MG63 (cell line): ENCODE measurements around the gene MEP1A. TPM values are rescaled to one million over a fixed set of nuclear protein-coding genes. Genes with fewer than 3 reads are reported as not detected.
"Not testable (repeated sequence)": the region's sequence is repeated elsewhere in the genome, so short reads cannot be mapped to it uniquely, and the experiment has no call there.

Experiments used
- DNase-seq: peaks from one replicate; pipeline ENCODE4 v3.0.0-alpha.2; 2020
- H3K27me3 ChIP-seq: fragments of 250-450 bp; sonication (Bioruptor Pico); 2 replicates; pipeline ENCODE4 v1.5.1; 2020; ENCODE audit warnings: mild to moderate bottlenecking, moderate library complexity
- H3K36me3 ChIP-seq: fragments of 250-450 bp; sonication (Bioruptor Pico); 2 replicates; pipeline ENCODE4 v1.5.1; 2020; ENCODE audit warnings: mild to moderate bottlenecking, moderate library complexity
- H3K4me3 ChIP-seq: fragments of 250-450 bp; sonication (Bioruptor Pico); 2 replicates; pipeline ENCODE4 v1.5.1; 2020; ENCODE audit warnings: mild to moderate bottlenecking, moderate library complexity
- H3K9me3 ChIP-seq: fragments of 250-450 bp; sonication (Bioruptor Pico); 2 replicates; pipeline ENCODE4 v1.5.1; 2020; ENCODE audit warnings: mild to moderate bottlenecking, moderate library complexity
- total RNA-seq: library from RNA; depleted of rRNA; stranded (reverse); fragments of >200 nt; shearing (Covaris generic); gene quantifications from 2 replicates; pipeline ENCODE4 v1.2.3, GENCODE V29; 2014; ENCODE audit warnings: low replicate concordance; rRNA removed

Gene MEP1A, protein sequence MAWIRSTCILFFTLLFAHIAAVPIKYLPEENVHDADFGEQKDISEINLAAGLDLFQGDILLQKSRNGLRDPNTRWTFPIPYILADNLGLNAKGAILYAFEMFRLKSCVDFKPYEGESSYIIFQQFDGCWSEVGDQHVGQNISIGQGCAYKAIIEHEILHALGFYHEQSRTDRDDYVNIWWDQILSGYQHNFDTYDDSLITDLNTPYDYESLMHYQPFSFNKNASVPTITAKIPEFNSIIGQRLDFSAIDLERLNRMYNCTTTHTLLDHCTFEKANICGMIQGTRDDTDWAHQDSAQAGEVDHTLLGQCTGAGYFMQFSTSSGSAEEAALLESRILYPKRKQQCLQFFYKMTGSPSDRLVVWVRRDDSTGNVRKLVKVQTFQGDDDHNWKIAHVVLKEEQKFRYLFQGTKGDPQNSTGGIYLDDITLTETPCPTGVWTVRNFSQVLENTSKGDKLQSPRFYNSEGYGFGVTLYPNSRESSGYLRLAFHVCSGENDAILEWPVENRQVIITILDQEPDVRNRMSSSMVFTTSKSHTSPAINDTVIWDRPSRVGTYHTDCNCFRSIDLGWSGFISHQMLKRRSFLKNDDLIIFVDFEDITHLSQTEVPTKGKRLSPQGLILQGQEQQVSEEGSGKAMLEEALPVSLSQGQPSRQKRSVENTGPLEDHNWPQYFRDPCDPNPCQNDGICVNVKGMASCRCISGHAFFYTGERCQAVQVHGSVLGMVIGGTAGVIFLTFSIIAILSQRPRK
- total RNA-seq, result not detected in 2 replicates

DNA sequence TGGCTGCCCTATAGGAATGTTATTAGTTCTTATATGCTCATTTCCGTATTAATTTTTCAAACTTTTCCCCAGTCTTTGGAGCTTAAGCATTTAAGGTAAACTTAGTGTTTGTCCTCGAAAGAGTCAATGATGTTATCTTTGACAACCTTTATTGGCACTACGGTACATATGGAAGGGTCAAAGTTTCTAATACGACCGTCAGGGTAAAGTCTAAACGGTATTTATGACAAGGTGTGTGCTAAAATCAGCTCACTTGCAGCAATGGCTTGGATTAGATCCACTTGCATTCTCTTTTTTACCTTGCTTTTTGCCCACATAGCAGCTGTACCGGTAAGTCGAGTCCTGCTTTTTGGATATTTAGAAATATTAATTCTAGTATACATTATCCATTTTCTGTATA, at the start of gene MEP1A:
Gene MEP1A (plus strand): TSS at position 252 of the 400 bp plus-strand sequence. CDS start 10 bp downstream, at position 262.
- H3K4me3 ChIP-seq, result no peak within 1 kb of the TSS
- DNase-seq, result no peak

DNA sequence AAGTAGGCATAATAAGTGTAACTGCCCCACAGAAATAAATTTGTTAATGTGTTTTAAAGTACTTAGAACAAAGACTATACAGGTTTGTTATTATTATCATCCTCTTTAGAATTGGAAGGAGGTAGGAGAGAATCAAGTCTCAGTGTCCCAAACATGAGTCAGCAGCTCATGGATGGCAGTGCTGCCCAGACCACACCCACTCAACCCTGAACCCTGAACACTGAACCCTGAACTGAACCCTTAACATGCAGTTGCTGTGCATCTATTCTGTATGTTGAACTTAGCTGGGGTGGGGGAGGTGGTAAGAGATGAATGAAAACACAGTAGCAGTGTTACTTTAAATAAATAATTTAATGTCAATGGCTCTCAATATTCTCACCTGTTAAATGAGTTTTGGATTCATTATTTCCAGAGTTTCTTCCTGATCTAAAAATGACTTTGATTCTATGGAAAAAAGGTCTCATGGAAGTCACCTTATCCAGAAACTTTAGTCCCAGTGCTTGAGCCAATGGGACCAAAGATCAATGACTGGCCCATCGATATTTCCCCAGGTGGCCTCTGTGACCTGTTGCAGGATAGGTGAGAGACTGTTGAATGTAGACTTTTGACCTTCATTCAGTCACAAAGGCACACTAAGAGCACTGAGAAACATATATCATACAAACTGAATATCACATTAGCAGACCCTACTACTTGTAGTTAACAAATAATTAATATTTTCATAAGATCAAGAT, 49.6 kb upstream of the MEP1A start:
- H3K27me3 ChIP-seq, result no peaks in the 10 kb centered on the region
- H3K36me3 ChIP-seq, result no peaks in the 10 kb centered on the region
- H3K4me3 ChIP-seq, result no peak overlapping the region
- H3K9me3 ChIP-seq, result no peaks in the 10 kb centered on the region
- DNase-seq, result no peak

More for the DNA sequence above, at the start of gene MEP1A:
- Histone ChIP-seq H3K9me3 (no peaks in the 10 kb centered on the region), H3K36me3 (no peaks in the 10 kb centered on the region), H3K27me3 (no peaks in the 10 kb centered on the region)

DNA sequence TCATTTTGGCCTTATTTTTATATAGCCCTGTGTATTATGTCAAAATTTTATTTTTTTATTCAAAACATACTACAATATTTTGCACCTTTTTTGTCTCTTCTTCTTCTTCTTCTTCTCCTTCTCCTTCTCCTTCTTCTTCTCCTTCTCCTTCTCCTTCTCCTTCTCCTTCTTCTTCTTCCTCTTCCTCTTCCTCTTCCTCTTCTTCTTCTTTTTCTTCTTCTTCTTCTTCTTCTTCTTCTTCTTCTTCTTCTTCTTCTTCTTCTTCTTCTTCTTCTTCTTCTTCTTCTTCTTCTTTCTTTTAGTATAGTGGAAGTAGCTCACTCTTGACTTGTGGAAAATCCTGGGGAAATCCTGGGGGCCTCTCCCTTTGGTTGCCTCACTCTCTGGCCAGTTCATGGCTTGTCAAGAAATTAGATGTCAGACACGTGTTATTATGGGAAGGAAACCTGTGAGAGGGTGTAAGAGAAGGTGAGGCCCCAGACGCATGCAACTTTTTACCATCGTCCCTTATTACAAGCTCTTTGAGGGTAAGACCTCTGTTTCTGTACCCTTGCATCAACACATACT, 48.9 kb upstream of the MEP1A start:
- H3K9me3 ChIP-seq, DNase-seq, H3K27me3 ChIP-seq, H3K4me3 ChIP-seq, H3K36me3 ChIP-seq: not testable (repeated sequence)

DNA sequence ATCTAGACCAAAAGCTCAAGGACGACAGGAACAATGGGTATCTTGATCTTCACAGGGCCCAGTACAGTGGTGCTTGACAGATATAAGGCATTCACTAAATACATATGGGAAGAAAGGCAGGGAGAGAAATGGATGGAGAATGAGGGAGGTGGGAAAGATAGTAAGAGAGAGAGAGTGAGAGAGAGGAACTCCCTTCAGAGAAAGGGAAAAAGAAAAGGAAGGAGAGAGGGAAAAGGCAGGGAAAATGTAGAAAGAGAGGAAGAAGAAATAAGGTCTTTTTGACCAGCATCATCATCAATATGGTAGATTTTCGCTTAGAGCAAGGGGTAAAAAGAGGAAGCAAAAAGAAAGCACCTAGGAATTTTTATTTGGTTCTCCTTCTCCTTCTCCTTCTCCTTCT, 47.2 kb upstream of the MEP1A start:
- H3K4me3 ChIP-seq, result no peak overlapping the region
- no peaks in the 10 kb centered on the region for H3K27me3 ChIP-seq
- DNase-seq, result no peak
- no peaks in the 10 kb centered on the region for H3K9me3 ChIP-seq
- no peaks in the 10 kb centered on the region for H3K36me3 ChIP-seq

DNA sequence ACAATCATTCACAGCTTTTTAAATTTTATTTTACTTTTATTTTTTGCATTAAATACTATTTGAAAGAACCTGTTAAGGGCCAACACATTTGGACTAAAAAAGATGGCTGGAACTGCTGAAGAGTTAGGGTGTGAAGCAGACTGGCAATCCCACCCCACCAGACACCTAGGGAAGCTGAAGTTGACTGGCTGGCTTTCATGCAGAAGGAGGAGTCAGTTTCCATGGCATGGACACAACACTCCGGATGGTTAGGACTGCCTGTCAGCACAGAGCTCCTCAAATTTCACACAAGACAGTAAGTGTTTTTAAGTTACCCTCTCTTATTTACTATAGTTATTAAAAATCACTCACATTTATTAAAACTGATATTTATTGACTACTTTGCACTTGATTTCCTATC, 46.5 kb upstream of the MEP1A start, which contains the start of gene ANKRD66:
Gene ANKRD66 (plus strand): TSS at position 238 of the 400 bp plus-strand sequence. CDS start 5,016 bp downstream, outside the sequence.
- no peak within 1 kb of the TSS for H3K4me3 ChIP-seq
- DNase-seq, result no peak
- no peaks in the 10 kb centered on the region for H3K36me3 ChIP-seq
- no peaks in the 10 kb centered on the region for H3K27me3 ChIP-seq
- H3K9me3 ChIP-seq, result no peaks in the 10 kb centered on the region

DNA sequence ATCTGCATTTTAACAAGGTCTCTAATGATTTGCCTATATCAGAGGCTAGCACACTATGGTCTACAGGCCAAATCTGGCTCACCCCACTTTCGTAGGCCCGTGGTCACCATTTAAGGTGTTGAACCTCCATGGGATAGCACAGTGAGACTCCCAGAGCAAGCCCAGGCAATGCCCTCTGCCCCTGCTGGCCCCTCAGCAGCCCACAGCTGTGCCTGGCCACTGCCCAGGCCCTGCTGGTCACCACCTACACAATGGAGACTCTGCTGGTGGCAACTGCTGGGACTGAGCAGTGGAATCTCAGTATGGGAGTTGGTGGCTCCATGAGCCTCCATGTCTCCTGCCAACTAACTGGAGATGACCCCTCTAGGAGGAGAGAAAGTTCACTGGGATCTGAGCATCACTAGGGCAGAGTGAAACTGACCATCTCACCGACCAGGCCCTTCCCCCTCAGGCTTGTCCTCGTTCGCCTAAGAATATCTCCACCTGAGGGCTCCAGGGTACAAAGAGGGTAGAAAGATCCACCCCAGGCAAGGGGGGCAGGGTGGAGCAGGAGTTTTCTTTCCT, 44.2 kb upstream of the MEP1A start:
- no peaks in the 10 kb centered on the region for H3K27me3 ChIP-seq
- no peaks in the 10 kb centered on the region for H3K9me3 ChIP-seq
- no peaks in the 10 kb centered on the region for H3K36me3 ChIP-seq
- H3K4me3 ChIP-seq, result no peak overlapping the region
- no peak for DNase-seq

DNA sequence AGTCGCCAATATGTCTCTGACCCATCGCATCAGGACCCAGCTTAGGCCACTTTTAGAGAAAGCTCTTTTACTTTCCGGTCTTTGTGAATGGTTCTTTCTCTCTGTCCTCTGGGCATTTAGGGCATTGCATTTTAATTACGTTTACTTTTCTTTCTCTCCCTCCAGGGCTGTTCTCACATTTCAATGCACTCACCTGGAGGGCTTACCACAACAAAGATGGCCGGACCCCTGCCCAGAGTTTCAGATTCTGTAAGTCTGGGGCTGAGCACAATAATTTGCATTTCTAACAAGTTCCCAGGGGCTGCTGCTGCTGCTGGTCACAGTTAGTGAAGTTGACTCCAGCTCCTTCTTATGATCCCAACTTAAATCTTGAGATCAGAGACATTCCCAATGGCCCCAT, 43.5 kb upstream of the MEP1A start:
- DNase-seq, result no peak
- no peaks in the 10 kb centered on the region for H3K27me3 ChIP-seq
- H3K4me3 ChIP-seq, result no peak overlapping the region
- H3K36me3 ChIP-seq, result no peaks in the 10 kb centered on the region
- H3K9me3 ChIP-seq, result no peaks in the 10 kb centered on the region

DNA sequence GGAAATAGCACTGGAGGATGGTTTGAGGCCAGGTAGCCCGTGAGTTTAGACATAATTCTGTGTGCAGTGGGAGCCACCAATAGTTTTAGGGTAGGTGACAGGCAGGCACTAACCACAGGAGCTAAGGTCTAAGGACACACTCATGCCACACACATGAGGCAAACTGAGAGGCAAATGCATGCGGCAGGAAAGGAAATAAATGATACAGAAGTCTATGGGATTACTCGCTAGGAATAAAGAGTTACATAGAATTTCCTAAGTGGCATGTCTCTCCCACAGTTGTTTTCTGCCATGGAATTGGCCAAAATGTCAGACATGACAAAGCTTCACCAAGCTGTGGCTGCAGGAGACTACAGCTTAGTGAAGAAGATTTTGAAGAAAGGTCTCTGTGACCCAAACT, 41.5 kb upstream of the MEP1A start:
- no peak overlapping the region for H3K4me3 ChIP-seq
- no peak for DNase-seq
- H3K27me3 ChIP-seq, result no peaks in the 10 kb centered on the region
- H3K9me3 ChIP-seq, result no peaks in the 10 kb centered on the region
- no peaks in the 10 kb centered on the region for H3K36me3 ChIP-seq

DNA sequence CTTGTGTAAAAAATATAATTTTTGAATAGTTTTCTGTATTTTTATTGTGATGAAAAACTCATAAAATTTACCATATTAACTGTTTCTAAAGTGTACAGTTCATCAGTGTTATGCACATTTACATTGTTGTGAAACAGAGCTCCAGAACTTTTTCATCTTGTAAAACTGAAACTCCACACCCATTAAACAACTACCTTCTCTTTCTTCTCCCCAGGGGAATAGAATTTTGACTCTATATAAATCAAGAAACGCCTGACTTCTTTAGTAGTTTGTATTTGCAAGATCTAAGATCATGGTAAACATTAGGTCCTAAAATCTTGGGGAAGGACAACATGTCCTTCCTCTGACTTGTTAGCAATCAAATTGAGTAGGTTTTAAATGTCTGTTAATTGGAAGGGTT, 37.3 kb upstream of the MEP1A start:
- DNase-seq, result no peak
- Histone ChIP-seq H3K27me3 (no peaks in the 10 kb centered on the region), H3K36me3 (no peaks in the 10 kb centered on the region), H3K4me3 (no peak overlapping the region), H3K9me3 (no peaks in the 10 kb centered on the region)

DNA sequence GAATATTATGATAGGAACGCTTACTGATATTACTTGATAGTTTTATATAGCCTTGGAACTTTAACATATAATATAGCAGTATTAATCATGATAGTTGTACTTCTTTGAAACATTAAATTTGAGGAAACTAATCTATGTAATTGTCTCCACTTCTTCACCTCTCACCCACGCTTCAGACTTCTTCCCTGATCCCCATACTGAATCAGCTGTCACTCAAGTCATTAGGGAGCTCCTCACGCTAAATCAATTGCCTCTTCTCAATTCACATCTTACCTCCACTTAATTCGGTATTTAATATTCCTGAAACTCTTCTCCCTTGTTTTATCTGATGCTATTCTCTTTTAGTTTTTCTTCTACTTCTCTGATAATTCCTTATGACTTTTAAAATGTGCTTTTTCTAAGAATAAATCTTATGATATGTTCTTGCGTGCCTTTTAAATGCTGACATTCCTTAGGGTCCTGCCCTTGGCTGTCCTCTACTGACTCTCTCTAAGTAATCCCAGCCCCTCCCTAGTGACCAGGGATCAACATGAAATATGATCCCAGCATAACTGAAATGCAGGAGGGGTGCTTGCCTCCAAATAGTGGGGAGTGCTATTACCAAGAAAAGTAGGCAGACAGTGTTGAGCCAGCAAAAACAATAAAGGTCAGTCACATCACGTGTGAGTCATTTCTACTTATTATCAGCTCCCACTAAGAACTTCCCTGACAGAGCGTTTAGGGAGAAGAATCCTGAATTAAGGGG, 36.5 kb upstream of the MEP1A start:
- no peaks in the 10 kb centered on the region for H3K36me3 ChIP-seq
- no peaks in the 10 kb centered on the region for H3K27me3 ChIP-seq
- DNase-seq, result no peak
- no peaks in the 10 kb centered on the region for H3K9me3 ChIP-seq
- no peak overlapping the region for H3K4me3 ChIP-seq

DNA sequence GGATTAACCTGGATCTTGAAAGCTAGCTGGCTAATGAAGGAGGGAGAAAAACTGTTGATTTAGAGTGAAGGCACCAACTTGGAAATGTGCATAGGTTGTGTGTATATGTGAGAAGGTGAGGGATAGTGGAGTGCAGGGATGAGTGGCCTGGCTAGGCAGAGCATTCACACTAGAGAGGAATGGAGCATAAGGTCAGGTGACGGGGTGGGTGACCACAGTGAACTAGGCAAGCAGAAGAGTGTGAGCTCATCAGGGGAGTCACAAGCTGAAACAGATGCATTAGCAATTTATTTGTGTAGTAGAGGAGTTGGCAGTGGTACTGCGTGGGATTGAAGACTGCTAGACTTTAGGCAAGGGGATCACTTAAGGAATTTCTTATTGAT, 36.0 kb upstream of the MEP1A start:
- peak; percentile 58 for DNase-seq
- H3K36me3 ChIP-seq, result no peaks in the 10 kb centered on the region
- H3K9me3 ChIP-seq, result no peaks in the 10 kb centered on the region
- no peaks in the 10 kb centered on the region for H3K27me3 ChIP-seq
- H3K4me3 ChIP-seq, result no peak overlapping the region

DNA sequence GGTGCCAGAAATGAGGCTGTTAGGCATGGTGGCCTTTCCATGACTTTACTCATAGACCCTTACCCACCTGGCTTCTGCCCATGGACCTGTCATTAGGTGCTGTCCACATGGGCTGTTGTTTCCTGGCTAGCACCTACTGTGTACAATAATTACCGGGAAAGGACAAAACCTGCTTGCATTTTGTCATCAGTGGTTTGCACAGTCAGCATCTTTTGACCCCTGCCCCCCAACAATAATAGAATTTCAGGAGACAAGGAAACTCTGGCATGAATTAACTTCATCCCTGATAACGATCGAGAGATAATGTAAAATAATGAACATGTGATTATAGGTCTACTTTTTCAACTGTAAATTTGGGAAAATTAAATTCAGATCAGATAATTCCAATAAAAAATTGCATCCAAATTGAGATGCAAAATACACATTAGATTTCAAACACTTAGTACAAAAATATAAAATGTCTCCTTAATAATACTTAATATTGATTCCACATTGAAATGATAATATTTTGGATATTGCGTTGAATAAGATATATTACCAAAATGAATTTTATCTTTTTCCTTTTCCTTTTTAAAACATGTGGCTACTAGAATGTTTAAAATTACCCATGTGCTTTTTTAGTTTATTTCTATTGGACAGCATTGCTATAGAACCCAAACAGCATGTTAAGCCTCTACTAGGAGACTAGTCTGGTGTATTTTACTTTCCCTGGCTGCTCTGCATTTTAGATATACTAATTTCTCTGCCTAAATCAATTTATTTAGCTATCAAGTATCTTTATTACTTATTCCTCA, 34.0 kb upstream of the MEP1A start:
- H3K4me3 ChIP-seq, result no peak overlapping the region
- DNase-seq, result no peak
- no peaks in the 10 kb centered on the region for H3K9me3 ChIP-seq
- no peaks in the 10 kb centered on the region for H3K36me3 ChIP-seq
- H3K27me3 ChIP-seq, result no peaks in the 10 kb centered on the region

DNA sequence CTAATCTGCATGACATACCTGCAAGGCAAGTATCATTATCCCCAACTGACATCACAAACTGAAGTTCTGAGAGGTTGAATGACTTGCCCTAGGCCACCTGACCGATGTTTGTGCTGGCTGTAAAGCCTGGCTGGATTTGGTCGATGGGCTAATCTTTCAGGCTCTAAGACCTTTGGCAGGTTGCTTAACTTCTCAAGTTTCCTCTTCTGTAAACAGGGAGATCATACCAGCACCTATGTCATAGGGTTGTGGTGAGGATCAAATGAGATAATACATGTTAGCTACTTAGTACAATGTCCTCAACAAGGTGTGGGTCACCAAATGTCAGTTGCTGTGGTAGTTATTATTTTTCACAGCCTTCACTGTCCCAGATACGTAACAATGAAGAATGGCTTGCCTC, 32.3 kb upstream of the MEP1A start:
- Histone ChIP-seq H3K4me3 (no peak overlapping the region), H3K27me3 (no peaks in the 10 kb centered on the region), H3K36me3 (no peaks in the 10 kb centered on the region), H3K9me3 (no peaks in the 10 kb centered on the region)
- no peak for DNase-seq

DNA sequence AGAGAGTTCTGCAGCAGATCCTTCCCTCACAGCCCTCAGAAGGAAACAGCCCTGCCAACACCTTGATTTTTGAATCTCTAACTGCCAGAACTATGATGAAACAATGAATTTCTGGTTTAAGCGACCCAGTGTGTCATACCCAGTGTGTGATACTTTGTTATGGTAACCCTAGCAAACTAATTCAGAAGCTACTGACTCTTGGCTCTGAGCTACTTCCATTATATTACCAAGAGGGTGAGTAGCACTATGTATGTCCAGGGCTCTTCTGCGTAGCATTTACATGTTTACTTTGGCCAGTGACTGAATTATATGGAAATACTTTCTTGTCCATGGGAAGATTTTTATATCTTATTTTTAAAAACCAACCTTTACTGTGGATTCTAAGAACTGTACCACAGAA, 29.7 kb upstream of the MEP1A start:
- H3K36me3 ChIP-seq, result no peaks in the 10 kb centered on the region
- no peak for DNase-seq
- no peaks in the 10 kb centered on the region for H3K9me3 ChIP-seq

DNA sequence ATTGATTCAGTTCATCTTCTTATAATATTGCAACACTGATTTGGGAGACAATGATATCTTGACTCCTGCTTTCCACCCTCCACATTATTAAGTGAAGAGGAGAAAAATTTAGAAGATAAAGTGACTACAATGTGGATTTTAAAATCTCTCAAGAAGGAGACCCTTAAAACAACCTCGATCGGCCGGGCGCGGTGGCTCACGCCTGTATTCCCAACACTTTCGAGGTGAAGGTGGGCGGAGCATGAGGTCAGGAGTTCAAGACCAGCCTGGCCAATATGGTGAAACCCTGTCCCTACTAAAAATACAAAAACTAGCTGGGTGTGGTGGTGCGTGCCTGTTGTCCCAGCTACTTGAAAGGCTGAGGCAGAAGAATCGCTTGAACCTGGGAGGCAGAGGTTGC, 28.9 kb upstream of the MEP1A start:
- DNase-seq, H3K4me3 ChIP-seq, H3K27me3 ChIP-seq, H3K9me3 ChIP-seq, H3K36me3 ChIP-seq: not testable (repeated sequence)

More for the DNA sequence above, 29.7 kb upstream of the MEP1A start:
- Histone ChIP-seq H3K4me3 (no peak overlapping the region), H3K27me3 (no peaks in the 10 kb centered on the region)
